ENCODE data around the gene MPL. TPM values are rescaled to one million over a fixed set of nuclear protein-coding genes. Genes with fewer than 3 reads are reported as not detected.

Gene MPL
- polyA plus RNA-seq, 1 donor (not counting 4 experiments of a cell fraction or from before 2014, with no cell fraction given): not detected

- peaks cover 16% of the 10 kb centered on the region for H3K4me1 ChIP-seq (ENCODE audit: control insufficient read depth, extremely low read depth, insufficient read depth, low read length)
- dilution Hi-C loops (cut with MboI; ENCODE audit: extremely low pct_ligation_motif_present, low sequenced_read_pairs): no loop called here
- H2AFZ ChIP-seq (ENCODE audit: control insufficient read depth, low read length): no peak overlapping the region
- H4K20me1 ChIP-seq (ENCODE audit: control insufficient read depth, extremely low read depth, insufficient read depth, low read length): no peaks in the 10 kb centered on the region
- no peaks in the 10 kb centered on the region for H3K9me3 ChIP-seq (ENCODE audit: control insufficient read depth, low read depth, low read length)
- no peak for TF ChIP-seq EZH2 (IDR thresholded peaks at IDR 0.05; ENCODE audit: low read length)
- TF ChIP-seq, protein P1, sequence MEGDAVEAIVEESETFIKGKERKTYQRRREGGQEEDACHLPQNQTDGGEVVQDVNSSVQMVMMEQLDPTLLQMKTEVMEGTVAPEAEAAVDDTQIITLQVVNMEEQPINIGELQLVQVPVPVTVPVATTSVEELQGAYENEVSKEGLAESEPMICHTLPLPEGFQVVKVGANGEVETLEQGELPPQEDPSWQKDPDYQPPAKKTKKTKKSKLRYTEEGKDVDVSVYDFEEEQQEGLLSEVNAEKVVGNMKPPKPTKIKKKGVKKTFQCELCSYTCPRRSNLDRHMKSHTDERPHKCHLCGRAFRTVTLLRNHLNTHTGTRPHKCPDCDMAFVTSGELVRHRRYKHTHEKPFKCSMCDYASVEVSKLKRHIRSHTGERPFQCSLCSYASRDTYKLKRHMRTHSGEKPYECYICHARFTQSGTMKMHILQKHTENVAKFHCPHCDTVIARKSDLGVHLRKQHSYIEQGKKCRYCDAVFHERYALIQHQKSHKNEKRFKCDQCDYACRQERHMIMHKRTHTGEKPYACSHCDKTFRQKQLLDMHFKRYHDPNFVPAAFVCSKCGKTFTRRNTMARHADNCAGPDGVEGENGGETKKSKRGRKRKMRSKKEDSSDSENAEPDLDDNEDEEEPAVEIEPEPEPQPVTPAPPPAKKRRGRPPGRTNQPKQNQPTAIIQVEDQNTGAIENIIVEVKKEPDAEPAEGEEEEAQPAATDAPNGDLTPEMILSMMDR (optimal IDR thresholded peaks at IDR 0.05 in 1 of 3, IDR thresholded peaks at IDR 0.05 in 1 of 3, conservative IDR thresholded peaks at IDR 0.05 in 1 of 3; ENCODE audit: extremely low read depth in 1 of 3, insufficient read depth in 2 of 3, low read length in 3 of 3): no peak
- peaks cover 2 to 6% of the 10 kb centered on the region in 2 experiments for H3K36me3 ChIP-seq (ENCODE audit: control insufficient read depth in 2 of 2, extremely low read depth in 1 of 2, insufficient read depth in 2 of 2, low read length in 2 of 2)
- no peak for FAIRE-seq
- no peak overlapping the region for H3K4me3 ChIP-seq (ENCODE audit: control insufficient read depth in 2 of 3, extremely low read depth in 1 of 3, insufficient read depth in 2 of 3, low read depth in 1 of 3, low read length in 3 of 3)
- no peak overlapping the region for H3K9ac ChIP-seq (ENCODE audit: control insufficient read depth, extremely low read depth, insufficient read depth, low read length)
- H3K27ac ChIP-seq (ENCODE audit: control insufficient read depth, insufficient read depth, low read length): no peak overlapping the region
- no peak for DNase-seq (ENCODE audit: low read depth, low spot score)
- peaks cover 2% of the 10 kb centered on the region for H3K9me1 ChIP-seq (ENCODE audit: control insufficient read depth, extremely low read depth, insufficient read depth, low read length)
- H3K79me2 ChIP-seq (ENCODE audit: control insufficient read depth, insufficient read depth, low read length): peaks cover 45% of the 10 kb centered on the region
- H3K27me3 ChIP-seq (ENCODE audit: control insufficient read depth, extremely low read depth, insufficient read depth, low read length): no peaks in the 10 kb centered on the region
- H3K4me2 ChIP-seq (ENCODE audit: control insufficient read depth, extremely low read depth, insufficient read depth, low read depth, low read length): no peak overlapping the region
Measured at GRCh38 chr1:43392702-43393101, 55.1 kb downstream of the MPL start.

DNA sequence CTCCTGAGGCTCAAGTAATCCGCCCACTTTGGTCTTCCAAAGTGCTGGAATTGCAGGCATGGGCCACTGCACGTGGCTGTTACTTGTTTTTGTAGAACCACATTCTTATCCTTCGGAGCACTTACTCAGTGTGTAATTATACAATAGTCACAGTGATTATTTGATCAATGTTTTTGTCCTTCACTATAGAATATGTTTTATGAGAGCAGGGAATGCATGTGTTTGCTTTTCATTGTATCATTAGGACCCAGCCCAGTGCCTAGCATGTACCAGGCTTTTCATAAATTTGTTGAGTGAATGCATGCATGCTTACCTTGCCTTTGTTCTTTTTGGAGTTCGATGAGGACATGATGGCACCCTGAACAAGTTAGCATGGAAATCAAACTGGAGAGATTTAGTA, 57.9 kb downstream of the MPL start:
- no peak overlapping the region for H3K4me3 ChIP-seq (ENCODE audit: control insufficient read depth in 2 of 3, extremely low read depth in 1 of 3, insufficient read depth in 2 of 3, low read depth in 1 of 3, low read length in 3 of 3)
- peaks cover 21% of the 10 kb centered on the region for H3K79me2 ChIP-seq (ENCODE audit: control insufficient read depth, insufficient read depth, low read length)
- no peaks in the 10 kb centered on the region for H3K9me3 ChIP-seq (ENCODE audit: control insufficient read depth, low read depth, low read length)
- H3K4me2 ChIP-seq (ENCODE audit: control insufficient read depth, extremely low read depth, insufficient read depth, low read depth, low read length): no peak overlapping the region
- H3K9ac ChIP-seq (ENCODE audit: control insufficient read depth, extremely low read depth, insufficient read depth, low read length): no peak overlapping the region
- dilution Hi-C loops (cut with MboI; ENCODE audit: extremely low pct_ligation_motif_present, low sequenced_read_pairs): no loop called here
- H4K20me1 ChIP-seq (ENCODE audit: control insufficient read depth, extremely low read depth, insufficient read depth, low read length): no peaks in the 10 kb centered on the region
- TF ChIP-seq, protein P1 (optimal IDR thresholded peaks at IDR 0.05 in 1 of 3, IDR thresholded peaks at IDR 0.05 in 1 of 3, conservative IDR thresholded peaks at IDR 0.05 in 1 of 3; ENCODE audit: extremely low read depth in 1 of 3, insufficient read depth in 2 of 3, low read length in 3 of 3): no peak
- no peak for TF ChIP-seq EZH2 (IDR thresholded peaks at IDR 0.05; ENCODE audit: low read length)
- DNase-seq (ENCODE audit: low read depth, low spot score): no peak
- H3K9me1 ChIP-seq (ENCODE audit: control insufficient read depth, extremely low read depth, insufficient read depth, low read length): peaks cover 2% of the 10 kb centered on the region
- no peak overlapping the region for H3K27ac ChIP-seq (ENCODE audit: control insufficient read depth, insufficient read depth, low read length)
- H3K36me3 ChIP-seq (ENCODE audit: control insufficient read depth in 2 of 2, extremely low read depth in 1 of 2, insufficient read depth in 2 of 2, low read length in 2 of 2): peaks cover 2 to 6% of the 10 kb centered on the region in 2 experiments
- H2AFZ ChIP-seq (ENCODE audit: control insufficient read depth, low read length): no peak overlapping the region
- no peaks in the 10 kb centered on the region for H3K27me3 ChIP-seq (ENCODE audit: control insufficient read depth, extremely low read depth, insufficient read depth, low read length)
- FAIRE-seq: no peak
- H3K4me1 ChIP-seq (ENCODE audit: control insufficient read depth, extremely low read depth, insufficient read depth, low read length): peaks cover 5% of the 10 kb centered on the region

Measured in keratinocyte (primary cell).